ENCODE data around the gene BOK. TPM values are rescaled to one million over a fixed set of nuclear protein-coding genes. Genes with fewer than 3 reads are reported as not detected.

BOK gene
- total RNA-seq, 1 donor from 2014 or later: 76.8 TPM

GRCh38 chr2:241619597-241620418, 61.3 kb downstream of the BOK start:
- DNase-seq (ENCODE audit: low spot score): no peak

GRCh38 chr2:241620419-241620769, 61.8 kb downstream of the BOK start:
- DNase-seq (ENCODE audit: low spot score): no peak

Other genes with a start within 250 kb of the BOK start
- gene HDLBP, start 243.1 kb upstream of the BOK start, total RNA-seq: 464 TPM
- 234 TPM for gene SEPTIN2, start 242.8 kb upstream of the BOK start, total RNA-seq
- gene FARP2, start 202.5 kb upstream of the BOK start, total RNA-seq: 68.8 TPM
- 158 TPM for gene STK25, start 50.2 kb upstream of the BOK start, total RNA-seq
- 53.8 TPM for gene THAP4, start 78.4 kb downstream of the BOK start, total RNA-seq
- gene ATG4B, start 78.9 kb downstream of the BOK start, total RNA-seq: 130 TPM
- 26.2 TPM for gene DTYMK, start 128.1 kb downstream of the BOK start, total RNA-seq
- gene ING5, start 143.3 kb downstream of the BOK start, total RNA-seq: 47.4 TPM
- 71.5 TPM for gene D2HGDH, start 175.9 kb downstream of the BOK start, total RNA-seq
- 26.4 TPM for gene GAL3ST2, start 218.1 kb downstream of the BOK start, total RNA-seq